D721Med (cell line): Measurements from ENCODE around the gene SAMD14.

Experiments
- DNase-seq: peaks from one replicate; pipeline ENCODE4 v3.0.0; 2011; ENCODE audit warnings: low spot score; ENCODE audit not compliant: insufficient read length
- FAIRE-seq: peaks from 2 replicates; lab custom pipeline; 2011; peaks lifted over from hg19 to GRCh38; lab: Jason Lieb, UNC
- TF ChIP-seq, protein P1 (sequence below): IDR thresholded peaks from 2 replicates; pipeline ENCODE4 v1.5.1; 2012; ENCODE audit warnings: mild to moderate bottlenecking, control low read depth; ENCODE audit not compliant: insufficient read depth; ENCODE audit errors: missing control alignments

SAMD14 gene

GRCh38 chr17:50157891-50158290 is 27.9 kb upstream of the SAMD14 start:
- TF ChIP-seq, protein P1, sequence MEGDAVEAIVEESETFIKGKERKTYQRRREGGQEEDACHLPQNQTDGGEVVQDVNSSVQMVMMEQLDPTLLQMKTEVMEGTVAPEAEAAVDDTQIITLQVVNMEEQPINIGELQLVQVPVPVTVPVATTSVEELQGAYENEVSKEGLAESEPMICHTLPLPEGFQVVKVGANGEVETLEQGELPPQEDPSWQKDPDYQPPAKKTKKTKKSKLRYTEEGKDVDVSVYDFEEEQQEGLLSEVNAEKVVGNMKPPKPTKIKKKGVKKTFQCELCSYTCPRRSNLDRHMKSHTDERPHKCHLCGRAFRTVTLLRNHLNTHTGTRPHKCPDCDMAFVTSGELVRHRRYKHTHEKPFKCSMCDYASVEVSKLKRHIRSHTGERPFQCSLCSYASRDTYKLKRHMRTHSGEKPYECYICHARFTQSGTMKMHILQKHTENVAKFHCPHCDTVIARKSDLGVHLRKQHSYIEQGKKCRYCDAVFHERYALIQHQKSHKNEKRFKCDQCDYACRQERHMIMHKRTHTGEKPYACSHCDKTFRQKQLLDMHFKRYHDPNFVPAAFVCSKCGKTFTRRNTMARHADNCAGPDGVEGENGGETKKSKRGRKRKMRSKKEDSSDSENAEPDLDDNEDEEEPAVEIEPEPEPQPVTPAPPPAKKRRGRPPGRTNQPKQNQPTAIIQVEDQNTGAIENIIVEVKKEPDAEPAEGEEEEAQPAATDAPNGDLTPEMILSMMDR = no peak
- no peak for DNase-seq
- no peak for FAIRE-seq

GRCh38 chr17:50155115-50155819 is 25.3 kb upstream of the SAMD14 start:
- no peak for DNase-seq
- TF ChIP-seq, protein P1 = no peak
- FAIRE-seq = no peak

DNA sequence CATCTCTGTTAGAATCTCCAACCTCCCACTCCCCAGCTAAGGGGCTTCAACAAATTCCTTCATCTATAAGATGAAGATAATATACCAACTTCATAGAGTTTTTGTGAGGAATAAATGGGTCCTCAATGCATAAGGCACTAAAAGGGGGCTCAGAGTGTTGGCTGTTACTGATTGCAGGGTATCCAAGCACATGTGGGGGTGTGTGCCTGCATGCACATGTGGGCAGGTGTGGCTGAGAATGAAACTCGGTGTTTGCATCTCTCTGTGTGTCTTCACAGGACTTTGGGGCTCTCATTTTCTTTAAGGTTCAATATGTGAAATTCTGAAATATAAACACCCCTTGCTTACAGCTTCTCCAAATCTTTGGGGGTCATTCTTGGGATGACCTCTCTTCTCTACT is 24.6 kb upstream of the SAMD14 start:
- no peak for FAIRE-seq
- no peak for DNase-seq
- TF ChIP-seq, protein P1 = no peak

DNA sequence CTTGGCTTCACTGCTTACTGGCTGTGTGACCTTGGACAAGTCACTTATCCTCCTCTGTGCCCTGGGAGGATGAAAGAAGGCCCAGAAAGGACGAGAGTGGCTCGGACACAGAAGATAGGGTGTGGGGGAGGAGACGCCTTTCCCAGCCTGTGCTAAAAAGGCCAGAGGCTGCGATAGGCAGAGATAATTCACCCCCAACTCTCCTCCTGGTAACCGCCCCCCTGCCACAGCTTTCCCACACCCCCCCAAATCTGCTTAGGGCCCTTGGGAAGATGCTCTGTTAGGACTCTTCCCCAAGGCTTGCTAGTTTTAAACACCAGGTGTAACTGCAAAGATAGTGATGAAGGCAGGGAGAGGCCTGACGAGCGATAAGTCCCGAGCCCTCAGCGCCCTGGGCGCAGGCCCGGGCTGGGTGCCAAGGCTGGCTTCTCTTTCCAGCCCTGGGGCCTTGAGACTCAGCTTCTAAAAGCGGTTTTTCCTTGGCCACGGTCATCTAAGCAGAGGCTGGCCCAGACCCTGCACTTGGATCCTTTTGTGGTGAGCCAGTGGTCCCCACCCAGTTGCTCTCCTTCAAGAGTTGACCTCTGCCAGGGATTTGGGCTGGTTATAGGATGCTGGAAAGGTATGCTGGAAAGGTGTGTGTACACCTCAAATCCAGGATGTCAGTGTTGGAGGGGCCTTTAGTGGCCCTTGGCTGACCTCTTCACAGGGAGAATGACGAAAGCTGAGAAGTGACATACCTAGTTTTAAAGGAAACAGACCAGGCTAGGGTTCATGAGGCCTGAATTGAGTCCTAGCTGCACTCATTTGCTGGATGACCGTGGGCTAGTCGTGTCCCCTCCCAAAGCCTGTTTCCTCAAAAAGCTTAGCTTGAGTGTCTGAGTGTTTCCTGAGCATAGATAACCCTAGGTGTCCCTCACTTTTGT is 24.0 kb upstream of the SAMD14 start:
- TF ChIP-seq, protein P1 = no peak
- FAIRE-seq (no peak), DNase-seq (no peak)

DNA sequence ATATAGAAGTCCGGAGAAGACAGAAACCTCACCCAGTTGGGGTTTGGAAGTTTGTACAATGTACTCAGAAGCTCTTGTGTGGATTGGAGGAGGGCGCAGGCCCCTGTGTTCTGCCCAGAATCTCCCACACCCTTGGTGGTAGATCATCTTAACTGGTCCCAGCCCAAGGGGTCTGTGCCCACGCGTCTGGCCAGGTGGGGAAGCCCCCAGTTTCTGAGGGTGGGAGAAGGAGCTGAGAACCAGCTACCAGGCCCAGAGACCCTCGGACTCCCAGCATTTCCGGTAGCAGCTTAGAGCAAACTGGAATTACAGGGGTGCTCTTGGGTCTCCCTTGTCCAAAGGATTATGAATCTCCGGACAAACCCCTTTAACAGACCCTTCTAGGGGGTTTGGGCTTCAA is 22.8 kb upstream of the SAMD14 start:
- TF ChIP-seq, protein P1 = no peak
- no peak for FAIRE-seq
- no peak for DNase-seq

DNA sequence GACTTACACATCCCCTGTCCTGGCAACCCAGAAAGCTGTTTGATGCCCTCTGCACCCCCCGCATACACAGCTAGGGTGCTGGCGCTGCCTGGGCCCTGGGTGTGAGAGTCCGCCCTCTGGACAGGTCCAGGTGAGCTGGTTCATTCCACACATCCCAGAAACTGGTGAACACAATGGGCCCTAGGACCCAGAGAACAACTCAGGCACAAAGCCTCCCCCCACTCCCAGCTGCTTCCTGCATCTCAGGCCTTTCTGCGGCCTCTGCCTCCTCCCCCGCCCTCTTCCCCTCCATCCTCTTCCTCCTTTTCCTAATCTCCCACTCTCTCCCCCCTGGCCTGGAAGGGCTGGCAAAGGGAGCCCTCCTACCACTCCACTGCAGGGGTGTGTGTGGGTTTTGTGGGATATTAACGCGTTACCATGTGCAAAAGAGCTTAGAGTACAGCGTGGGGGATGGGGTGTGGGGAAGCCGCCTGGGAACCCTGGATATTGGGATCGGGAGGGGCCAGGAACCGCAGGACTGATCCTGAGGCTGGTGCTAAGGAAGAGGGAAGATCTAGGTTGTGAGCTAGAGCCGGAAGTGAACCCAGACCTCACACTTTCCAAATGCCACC is 22.1 kb upstream of the SAMD14 start:
- FAIRE-seq (no peak), DNase-seq (peak; percentile 83)

More for the DNA sequence above, 22.1 kb upstream of the SAMD14 start:
- TF ChIP-seq, protein P1 = no peak
